Esophagus mucosa (tissue), 1 donor: ENCODE results near the gene ACTN4. TPM values are rescaled to one million over a fixed set of nuclear protein-coding genes. Genes with fewer than 3 reads are reported as not detected.

Experiments used
- ATAC-seq: fragments of 200-7000 bp; cut with Tn5 transposase; one replicate; pipeline ENCODE4 v1.9.1; 2020
- total RNA-seq: library from RNA; stranded (reverse); gene quantifications from one replicate; pipeline ENCODE4 v1.2.4, GENCODE V29; 2023
- donor health status: DM: yes; HTN: yes; CAD: no.

Gene ACTN4
- total RNA-seq, 1 donor from 2014 or later, result 455 TPM

DNA sequence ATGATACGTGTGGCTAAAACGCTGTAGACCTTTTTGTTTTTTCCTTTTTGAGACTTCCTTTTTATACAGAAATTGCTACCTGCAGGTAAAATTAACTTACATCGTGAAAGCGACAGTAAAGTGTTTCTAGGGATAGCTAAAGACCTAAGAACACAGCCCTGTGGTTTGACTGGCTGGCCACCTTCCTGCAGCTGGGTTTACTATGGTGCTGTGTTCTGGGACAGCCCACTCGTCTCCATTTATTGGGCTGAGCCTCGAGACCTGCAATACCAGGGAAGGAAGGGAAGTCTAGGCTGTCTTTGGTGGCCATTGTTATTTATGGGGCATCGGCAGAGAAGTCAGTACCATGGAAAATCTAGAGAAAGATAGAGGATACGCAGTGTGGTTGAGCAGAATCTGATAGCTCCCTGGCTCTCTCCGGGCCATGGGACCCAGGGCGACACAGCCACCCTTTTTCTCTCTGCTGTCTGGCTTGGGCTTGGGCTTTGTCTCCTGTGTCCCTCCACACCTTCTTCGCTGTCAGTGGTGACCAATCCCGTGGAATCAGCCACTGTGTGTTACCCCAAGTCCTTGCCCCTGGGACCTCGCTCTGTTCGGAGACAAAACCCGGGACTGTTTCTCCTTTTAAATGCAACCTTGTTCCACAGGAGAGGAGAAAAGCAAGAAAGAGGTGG, 30.9 kb downstream of the ACTN4 start:
- ATAC-seq, result no peak

DNA sequence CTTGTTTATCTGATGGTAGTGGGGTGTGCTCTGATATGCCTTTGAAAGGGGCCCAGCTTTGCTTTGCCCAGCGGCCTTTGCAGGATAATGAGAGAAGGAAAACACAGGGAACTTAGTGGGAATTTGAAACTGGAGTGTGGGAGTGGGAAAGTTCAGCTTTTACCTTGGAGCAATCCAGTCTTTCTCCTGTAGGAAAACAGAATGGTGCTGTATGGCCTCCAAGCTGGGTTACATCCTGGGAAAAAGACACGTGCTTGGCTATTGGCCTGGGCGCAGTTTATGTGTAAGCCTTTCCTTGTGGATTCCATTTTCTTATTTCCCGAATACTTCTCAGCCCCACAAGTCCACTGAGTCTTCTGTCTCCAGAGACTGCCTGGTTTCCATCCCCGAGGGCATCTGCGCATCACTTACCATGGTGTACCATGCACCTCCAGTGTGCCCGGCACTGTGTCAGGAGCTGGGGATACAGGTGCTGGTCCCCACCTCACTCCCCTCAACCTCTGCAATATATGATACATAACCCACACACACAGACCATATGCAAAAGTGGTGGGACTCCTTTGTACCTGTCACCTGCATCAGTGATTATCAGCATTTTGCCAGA, 31.5 kb downstream of the ACTN4 start:
- no peak for ATAC-seq

DNA sequence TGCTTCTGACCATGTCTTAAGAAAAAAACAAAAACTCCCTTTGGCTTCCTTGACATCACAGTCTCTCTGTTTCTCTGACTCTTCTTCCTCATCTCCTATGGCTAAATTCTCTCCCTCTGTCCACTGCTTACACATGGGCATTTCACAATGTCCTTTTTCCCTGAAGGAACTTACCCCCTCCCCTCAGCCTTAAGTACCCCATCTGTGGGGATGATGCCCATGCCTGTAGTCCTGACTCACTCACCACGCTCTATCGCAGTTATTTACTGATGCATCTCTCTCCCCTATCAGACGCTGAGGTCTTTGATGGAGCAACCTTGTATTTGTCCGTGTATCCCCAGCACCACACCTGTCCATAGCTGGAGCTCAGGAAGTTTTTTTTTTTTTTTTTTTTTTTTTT, 32.4 kb downstream of the ACTN4 start:
- no peak for ATAC-seq

DNA sequence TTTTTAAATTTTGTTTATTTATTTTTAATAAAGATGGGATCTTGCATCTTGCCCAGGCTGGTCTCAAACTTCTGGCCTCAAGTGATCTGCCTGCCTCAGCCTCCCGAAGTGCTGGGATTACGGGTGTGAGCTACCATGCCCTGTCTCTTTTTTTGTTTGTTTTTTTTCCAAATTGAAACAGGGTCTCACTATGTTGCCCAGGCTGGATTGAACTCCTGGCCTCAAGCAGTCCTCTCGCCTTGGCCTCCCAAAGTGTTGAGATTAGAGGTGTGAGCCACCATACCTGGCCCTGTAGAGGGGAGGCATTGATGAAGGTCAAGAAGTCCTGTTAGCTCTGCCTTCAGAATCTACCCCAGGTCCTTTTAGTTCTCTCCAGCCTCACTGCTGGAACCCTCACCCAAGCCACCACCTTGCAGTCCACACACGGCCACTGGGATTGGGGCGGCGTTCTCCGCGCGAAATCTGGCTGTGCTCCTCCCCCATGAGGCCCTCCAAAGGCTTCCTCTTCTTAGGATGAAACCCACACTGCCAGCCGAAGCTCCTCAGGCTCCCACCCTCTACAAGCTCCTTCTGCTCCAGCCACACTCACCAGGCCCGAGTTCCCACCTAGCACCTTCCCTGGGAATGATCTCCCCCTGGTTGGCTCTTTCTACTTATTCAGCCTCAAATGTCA, 34.9 kb downstream of the ACTN4 start:
- no peak for ATAC-seq

DNA sequence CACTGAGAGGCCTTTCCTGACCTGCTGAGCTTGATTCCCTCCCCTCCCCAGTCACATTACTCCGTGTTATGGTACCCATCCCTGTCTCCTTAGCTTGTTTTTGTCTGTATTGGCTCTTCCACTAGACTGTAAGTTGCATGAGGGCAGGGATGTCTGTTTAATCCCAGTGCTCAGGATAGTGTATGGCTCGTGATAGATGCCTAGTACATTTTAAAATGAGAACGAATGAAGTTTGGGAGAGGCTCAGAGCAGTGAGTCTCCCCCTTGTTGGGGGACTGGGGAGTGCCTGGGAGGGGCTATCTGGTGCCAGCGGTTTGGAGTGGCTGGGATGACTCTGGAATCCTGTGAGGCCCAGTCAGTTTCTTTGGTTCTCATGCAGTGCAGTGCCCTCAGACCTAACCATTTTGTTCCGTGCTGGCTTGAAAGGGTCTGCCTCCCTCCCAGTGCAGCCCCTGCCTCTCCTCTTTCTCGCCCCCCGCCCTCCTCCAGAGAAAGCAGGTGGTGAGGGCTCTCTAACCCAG, 35.5 kb downstream of the ACTN4 start:
- ATAC-seq, result no peak

DNA sequence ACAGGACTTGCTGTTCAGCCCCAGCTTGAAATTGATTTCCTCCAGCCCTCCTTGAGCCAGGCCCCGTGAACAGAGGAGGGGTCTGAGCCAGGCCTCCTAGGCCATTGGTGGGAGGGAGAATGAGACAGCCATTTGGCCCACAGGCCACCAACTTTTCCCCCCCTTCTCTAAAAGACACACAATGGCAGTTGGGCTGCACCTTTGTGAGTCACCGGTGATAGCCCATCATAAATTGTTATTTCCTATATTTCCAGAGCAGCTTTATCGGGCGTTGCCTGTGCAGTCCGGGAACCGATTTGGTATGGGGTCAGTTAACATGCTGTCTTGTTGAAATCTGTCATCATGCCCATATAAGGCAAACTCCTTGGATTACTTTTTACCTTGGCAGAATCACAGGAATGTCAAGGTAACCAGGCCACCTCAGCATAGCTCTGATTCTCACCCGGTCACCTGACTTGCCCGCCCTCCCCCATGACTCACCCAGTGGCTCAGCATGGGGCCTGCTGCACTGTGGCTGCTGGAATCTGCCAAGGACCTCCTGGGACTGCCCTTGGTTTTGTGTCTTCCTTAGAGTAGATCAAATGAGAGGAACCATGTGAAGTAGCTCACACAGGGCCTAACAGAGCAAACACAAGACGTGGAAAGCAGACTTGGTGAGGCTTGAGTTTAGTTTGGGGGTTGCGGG, 36.1 kb downstream of the ACTN4 start:
- ATAC-seq, result peak; percentile 89

DNA sequence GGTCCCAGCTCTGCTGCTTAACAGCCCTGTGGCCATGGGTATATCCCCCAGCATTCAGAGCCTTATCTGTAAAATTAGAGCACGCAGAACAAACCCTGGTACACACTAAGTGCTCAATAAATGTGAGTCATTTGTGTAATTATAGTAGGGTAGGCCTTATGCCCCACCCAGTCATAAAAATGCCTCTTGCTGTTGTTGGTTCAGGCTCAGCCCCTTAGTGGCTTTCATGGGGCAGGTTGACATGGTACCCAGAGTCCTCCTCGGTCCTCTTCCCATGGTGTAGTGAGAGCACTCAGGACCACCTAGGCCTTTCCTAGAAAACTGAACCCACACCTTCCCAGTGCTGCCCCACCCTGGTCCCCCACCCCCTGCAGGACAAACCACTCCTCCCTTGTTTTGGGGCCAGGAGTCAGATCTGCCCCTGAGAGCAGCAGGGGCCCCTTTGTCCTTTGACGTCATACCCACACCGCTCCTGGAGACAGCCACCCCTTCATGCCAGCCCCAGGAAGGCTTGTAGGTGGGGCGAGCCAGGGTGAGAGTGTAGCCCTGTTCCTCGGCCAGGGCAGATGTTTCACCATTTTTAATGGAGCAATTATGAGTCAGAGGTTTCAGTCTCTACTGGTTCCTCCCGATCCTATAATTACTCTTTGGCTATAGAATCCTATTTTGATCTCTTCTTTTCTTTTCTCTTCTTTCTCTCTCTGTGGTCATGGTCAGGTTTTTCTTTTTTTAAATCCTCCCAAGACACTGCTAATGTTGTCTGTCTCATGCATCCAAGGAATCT, 36.8 kb downstream of the ACTN4 start:
- ATAC-seq, result peak; percentile 82

DNA sequence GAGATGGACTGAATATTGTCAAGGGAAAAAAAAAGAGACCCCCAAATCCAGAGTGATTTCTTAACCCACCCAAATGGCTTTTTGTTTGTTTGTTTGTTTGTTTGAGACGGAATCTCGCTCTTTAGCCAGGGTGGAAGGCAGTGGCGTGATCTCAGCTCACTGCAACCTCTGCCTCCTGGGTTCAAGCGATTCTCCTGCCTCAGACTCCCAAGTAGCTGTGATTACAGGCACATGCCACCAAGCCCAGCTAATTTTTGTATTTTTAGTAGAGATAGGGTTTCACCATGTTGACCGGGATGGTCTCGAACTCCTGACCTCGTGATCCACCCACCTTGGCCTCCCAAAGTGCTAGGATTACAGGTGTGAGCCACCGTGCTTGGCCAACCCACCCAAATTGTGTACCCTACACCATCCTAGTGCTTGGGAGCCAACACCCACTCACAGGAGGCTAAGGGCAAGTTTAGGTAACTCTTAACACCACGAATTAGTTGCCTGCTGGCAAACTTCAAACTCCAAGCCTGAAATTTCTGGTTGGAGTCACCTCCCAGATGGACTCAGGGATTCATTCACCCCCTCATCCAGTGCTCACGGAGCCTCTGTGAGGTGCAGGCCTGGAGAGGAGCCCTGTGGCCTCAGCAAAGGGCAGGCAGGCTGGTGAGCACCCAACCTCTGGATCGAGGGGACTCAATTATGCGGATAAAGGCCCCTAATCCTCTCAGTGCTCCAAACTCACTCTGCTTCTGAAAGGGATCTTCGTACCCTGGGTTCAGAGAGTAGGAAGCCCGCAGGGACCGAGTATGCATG, 37.6 kb downstream of the ACTN4 start:
- no peak for ATAC-seq

DNA sequence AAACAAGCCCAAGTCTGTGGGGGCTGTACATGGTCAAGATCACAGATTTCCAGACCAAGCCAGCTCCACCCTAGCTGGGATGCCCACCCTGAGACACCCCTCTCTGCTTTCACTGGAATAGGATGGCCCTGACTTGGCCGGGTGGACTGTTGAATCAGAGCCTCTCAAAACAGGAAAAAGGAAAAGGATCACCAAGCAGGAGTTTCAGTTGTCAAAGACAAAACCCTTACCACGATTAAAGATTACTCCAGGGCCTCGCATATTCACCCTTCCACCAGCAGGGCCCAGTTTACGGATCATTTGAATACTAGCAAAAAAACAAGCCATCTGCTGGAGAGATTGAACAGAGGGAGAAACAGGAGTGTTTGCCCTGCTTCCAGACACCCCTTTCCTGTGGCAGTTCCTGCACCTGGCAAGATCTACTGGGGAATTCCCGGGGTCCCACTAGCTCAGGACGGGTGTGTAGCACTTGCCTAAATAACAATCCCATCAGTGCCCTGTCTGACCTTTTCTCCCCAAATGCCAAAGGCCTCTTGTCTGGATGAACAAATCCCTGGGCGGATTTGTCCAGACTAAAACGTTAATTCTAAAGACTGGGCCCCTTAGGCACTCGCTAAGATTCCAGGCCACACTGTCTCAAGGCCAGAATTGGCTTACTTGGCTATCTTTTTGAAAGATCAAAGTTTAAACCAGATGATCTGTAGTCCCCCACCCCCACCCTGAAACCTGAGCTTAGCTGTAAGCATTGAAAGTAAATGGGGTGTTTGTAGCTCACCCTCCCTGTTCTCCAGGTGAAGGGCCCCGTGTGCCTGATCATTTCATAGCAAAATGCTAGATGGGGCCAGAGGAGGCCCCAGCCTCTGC, 38.4 kb downstream of the ACTN4 start:
- ATAC-seq, result peak; percentile 1

DNA sequence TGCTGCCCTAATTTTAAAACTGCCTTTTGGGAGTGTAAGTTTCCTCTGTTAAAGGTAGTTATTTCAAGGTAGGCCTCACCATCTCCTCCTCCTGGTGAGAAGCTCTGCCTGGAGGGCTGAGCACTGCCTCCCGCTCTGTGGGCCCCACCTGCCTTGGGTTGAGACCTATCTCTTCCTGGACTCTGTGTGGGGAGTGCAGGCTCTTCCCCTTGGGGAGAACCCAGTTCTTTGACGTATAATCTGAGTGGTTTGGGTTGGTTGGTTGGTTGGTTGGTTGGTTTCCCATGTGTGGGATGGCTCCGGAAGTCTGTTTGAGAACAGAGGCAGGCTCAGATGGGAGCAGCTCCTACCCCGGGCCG, 39.1 kb downstream of the ACTN4 start:
- no peak for ATAC-seq

DNA sequence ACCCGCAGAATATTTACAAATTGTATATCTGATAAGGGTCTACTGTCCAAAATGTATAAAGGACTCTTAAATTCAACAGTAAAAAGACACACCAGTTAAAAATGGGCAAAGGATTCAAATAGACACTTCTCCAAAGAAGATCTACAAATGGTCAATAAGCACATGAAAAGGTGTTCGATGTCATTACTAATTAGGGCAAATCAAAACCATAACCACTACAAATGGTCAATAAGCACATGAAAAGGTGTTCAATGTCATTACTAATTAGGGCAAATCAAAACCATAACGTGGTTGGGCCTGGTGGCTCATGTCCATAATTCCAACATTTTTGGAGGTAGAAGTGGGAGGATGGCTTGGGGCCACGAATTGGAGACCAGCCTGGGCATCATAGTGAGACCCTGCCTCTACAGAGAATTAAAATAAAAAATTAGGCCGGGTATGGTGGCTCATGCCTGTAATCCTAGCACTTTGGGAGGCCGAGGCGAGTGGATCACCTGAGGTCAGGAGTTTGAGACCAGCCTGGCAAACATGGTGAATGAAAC, 40.5 kb downstream of the ACTN4 start:
- no peak for ATAC-seq

DNA sequence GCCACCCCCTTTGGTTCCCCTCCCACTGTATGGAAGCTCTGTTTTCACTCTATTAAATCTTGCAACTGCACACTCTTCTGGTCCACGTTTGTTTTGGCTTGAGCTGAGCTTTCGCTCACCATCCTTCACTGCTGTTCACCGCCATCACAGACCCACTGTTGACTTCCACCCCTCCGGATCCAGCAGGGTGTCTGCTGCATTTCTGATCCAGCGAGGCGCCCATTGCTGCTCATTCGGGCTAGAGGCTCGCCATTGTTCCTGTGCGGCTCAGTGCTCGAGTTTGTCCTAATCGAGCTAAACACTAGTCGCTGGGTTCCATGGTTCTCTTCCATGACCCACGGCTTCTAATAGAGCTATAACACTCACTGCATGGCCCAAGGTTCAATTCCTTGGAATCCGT, 42.7 kb downstream of the ACTN4 start:
- no peak for ATAC-seq

DNA sequence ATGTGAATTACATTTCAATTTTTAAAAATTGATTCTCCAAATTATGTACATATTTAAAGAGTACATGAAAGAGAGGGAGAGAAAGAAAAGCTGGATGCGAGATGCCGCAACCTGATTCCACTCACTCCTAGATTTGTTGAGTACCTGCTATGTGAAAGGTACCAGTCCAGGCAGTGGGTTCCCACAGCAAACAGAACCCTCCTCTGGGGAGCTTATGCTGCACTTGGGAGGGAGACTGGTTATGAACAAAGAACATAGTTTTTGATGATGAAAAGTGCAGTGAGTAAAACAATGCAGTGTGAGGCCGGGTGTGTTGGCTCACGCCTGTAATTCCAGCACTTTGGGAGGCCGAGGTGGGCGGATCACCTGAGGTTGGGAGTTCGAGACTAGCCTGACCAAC, 43.4 kb downstream of the ACTN4 start:
- ATAC-seq, result no peak

DNA sequence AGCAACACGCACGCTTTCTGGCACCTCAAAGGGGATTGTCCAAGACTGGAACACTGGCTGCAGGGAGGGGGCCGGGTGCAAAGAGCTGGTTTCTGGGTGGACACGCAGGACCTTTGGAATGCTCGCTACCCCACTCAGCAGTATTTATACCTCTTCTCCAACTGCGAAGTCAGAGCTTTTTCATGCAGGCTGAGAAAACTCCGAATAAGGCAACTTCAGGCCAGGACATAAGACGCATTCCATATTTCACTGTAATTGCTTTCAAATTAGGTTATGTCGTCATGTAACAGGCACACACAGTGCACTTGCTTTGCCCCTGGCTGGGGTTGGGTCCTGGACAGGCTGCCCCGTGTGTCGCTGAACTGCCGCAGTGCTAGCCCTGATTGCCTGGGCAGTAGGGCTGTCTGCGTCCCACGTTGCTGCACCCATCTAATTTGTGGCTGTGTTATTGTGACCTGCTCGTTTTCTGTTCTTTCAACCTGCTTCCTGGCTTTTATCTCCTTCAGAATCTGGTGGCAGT, 44.5 kb downstream of the ACTN4 start:
- no peak for ATAC-seq

DNA sequence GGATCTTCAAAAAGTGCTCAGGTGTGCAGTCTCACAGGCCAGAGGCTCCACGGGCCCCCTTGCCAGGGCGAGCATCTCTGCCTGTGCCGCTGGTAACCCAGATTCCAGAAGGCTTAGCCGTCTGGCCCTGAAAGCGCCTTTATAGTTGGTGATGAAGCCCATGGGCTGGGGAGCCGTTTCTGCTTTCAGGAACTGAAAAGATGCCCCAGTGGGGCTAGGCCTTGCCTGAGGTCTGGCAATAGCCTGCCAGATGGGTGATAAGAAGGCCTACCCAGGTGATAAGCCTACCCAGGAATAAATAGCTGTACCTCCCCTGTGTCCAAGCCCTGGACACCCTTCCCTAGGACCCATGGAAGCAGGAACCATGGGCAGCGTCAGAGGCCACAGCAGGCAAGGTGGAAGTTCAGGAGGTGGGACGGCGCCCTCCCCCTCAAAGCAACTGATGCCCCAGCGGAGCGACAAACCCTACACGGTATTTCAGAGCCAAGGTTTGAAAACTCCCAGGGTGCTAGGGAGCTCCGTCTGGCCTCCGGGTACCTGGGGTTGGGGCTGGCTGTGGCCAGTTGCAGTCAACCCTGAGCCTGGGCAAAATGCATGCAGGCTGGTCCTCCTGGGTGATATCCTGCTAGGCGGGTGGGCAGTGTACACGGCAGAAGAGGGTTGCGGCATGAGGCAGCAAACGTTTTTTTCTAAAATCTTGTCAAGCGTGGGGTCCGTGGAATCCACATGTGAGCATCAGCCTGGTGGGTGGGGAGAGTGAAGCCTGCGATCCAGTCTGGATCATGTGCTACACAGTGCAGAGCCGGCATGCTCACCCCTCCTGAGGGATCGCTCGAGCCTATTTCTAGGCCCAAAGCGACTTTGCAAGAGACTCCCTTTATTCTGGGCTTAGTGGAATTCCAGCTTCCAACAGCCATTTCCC, 45.3 kb downstream of the ACTN4 start:
- ATAC-seq, result no peak

DNA sequence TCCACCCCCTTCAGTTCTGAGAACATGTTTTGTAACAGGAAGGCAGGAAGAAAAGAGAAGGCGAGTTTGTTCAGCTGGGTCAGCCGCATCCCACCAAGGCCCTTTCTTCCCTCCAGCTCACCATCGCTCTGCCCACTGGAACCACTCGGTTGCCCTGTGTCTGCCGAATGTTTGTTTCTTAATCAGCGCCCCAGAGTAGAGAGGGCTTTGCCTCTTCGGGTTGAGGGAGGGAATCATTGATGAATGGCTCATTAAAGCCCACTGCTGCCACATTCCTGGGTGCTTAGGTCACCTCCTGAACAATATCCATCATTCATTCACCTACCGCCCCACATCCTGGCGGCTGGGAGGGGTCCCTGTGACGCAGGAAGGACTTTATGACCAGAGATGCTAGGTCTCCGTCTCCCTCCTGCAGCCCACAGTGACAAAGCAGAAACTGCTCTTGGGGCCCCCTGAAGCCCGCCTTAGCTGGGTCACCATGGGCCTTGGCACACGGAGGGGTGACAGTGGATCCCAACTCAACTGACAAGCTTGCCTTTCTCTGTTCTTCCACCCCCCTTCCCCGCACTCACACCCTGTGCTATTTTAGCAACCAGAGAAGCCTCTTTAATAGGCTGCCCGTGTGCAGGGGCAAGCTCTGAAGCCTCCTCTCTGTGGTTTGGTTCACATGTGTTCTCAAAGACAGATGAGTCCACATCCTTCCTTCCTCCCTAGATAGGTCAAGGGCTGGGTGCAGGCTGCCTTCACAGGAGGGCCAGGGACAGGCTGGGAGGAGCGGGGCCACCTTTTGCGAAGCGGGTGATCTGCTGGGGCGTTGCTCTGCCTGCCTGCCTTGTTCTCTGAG, 46.2 kb downstream of the ACTN4 start:
- peak; percentile 3 for ATAC-seq

DNA sequence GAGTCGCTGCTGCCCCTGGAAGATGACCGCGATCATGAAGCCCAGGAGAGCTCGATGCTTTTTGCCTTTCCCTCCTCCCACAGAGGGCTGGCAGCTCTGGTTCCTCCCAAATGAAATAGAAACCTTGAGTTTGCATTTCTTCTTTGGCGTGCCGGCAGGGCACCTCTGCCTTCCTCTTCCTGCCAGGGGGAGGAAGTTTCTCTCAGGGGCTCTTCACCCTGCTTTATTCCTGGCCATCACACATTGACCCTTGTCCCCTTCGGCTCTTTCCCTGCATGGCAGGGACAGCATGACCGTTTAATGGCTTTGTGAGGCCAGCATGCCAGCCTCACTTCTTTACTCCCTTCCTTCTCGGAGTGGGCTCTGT, 47.9 kb downstream of the ACTN4 start:
- ATAC-seq, result no peak
